Keratinocyte (primary cell): ENCODE data around the gene FARP1. TPM values are rescaled to one million over a fixed set of nuclear protein-coding genes. Genes with fewer than 3 reads are reported as not detected.

Experiments
- DNase-seq: peaks from one replicate; pipeline ENCODE4 v3.0.0-alpha.2; 2011; ENCODE audit warnings: low read depth, missing footprints, low spot score
- FAIRE-seq: peaks from 2 replicates; lab custom pipeline; 2011; peaks lifted over from hg19 to GRCh38; lab: Jason Lieb, UNC
- H2AFZ ChIP-seq: 2 replicates; pipeline ENCODE4 v1.6.0; 2012; ENCODE audit warnings: low read length, control low read depth, inconsistent platforms; ENCODE audit not compliant: control insufficient read depth
- H3K27ac ChIP-seq: 2 replicates; pipeline ENCODE4 v1.5.1; 2011; ENCODE audit warnings: low read length; ENCODE audit not compliant: control insufficient read depth, insufficient read depth
- H3K27me3 ChIP-seq: 3 replicates; pipeline ENCODE4 v1.6.0; 2011; ENCODE audit warnings: low read length; ENCODE audit not compliant: control insufficient read depth, insufficient read depth; ENCODE audit errors: extremely low read depth
- H3K36me3 ChIP-seq, 2 experiments: 2 replicates in 1 of 2; 3 replicates in 1 of 2; pipeline ENCODE4 v1.5.1; 2011; ENCODE audit warnings: low read length in 2 of 2, mild to moderate bottlenecking in 1 of 2; ENCODE audit not compliant: control insufficient read depth in 2 of 2, insufficient read depth in 2 of 2; ENCODE audit errors: extremely low read depth in 1 of 2
- H3K4me1 ChIP-seq: 3 replicates; pipeline ENCODE4 v1.5.1; 2011; ENCODE audit warnings: low read length; ENCODE audit not compliant: control insufficient read depth, insufficient read depth; ENCODE audit errors: extremely low read depth
- H3K4me2 ChIP-seq: 3 replicates; pipeline ENCODE4 v1.6.0; 2011; ENCODE audit warnings: low read depth, low read length; ENCODE audit not compliant: control insufficient read depth, insufficient read depth; ENCODE audit errors: extremely low read depth
- H3K4me3 ChIP-seq, 3 experiments: fragments of 200-600 bp in 1 of 3; sonication (generic) in 1 of 3; 2 replicates in 2 of 3; 3 replicates in 1 of 3; pipeline ENCODE4 v1.5.1; 2011 to 2016; ENCODE audit warnings: low read length in 3 of 3, mild to moderate bottlenecking in 3 of 3, control low read depth in 2 of 3, inconsistent platforms in 1 of 3, low read depth in 1 of 3, mixed read lengths in 1 of 3, mixed run types in 1 of 3, moderate library complexity in 1 of 3; ENCODE audit not compliant: control insufficient read depth in 2 of 3, insufficient read depth in 2 of 3; ENCODE audit errors: extremely low read depth in 1 of 3
- H3K79me2 ChIP-seq: 2 replicates; pipeline ENCODE4 v1.6.0; 2012; ENCODE audit warnings: low read length; ENCODE audit not compliant: control insufficient read depth, insufficient read depth
- H3K9ac ChIP-seq: 3 replicates; pipeline ENCODE4 v1.6.0; 2011; ENCODE audit warnings: low read length; ENCODE audit not compliant: control insufficient read depth, insufficient read depth; ENCODE audit errors: extremely low read depth
- H3K9me1 ChIP-seq: 3 replicates; pipeline ENCODE4 v1.6.0; 2011; ENCODE audit warnings: low read length; ENCODE audit not compliant: control insufficient read depth, insufficient read depth; ENCODE audit errors: extremely low read depth
- H3K9me3 ChIP-seq: 2 replicates; pipeline ENCODE4 v1.5.1; 2012; ENCODE audit warnings: low read depth, low read length; ENCODE audit not compliant: control insufficient read depth
- H4K20me1 ChIP-seq: 3 replicates; pipeline ENCODE4 v1.6.0; 2011; ENCODE audit warnings: low read length; ENCODE audit not compliant: control insufficient read depth, insufficient read depth; ENCODE audit errors: extremely low read depth
- CTCF ChIP-seq, 3 experiments: IDR thresholded peaks in 1 of 3; conservative IDR thresholded peaks in 1 of 3; optimal IDR thresholded peaks in 1 of 3; 2 replicates in 2 of 3; 3 replicates in 1 of 3; pipeline versions ENCODE3 to v1.5.1; 2011; ENCODE audit warnings: low read length in 3 of 3, mild to moderate bottlenecking in 3 of 3, moderate library complexity in 2 of 3, control low read depth in 1 of 3, inconsistent platforms in 1 of 3; ENCODE audit not compliant: insufficient read depth in 2 of 3; ENCODE audit errors: extremely low read depth in 1 of 3
- EZH2 ChIP-seq: IDR thresholded peaks from one replicate; pipeline ENCODE4 v1.6.1; 2012; ENCODE audit warnings: inconsistent platforms, mild to moderate bottlenecking, low read length, moderate library complexity
- dilution Hi-C: fragments of 300-500 bp; cut with MboI; formaldehyde crosslinking; loops from one replicate; pipeline ENCODE4 v1.7.0; 2020; ENCODE audit warnings: low sequenced_read_pairs; ENCODE audit not compliant: extremely low pct_ligation_motif_present
- polyA plus RNA-seq, 5 experiments: library from polyadenylated mRNA; depleted of rRNA in 3 of 5; stranded (reverse) in 3 of 5; stranded (forward) in 1 of 5; unstranded in 1 of 5; fragments of >200 nt; gene quantifications; 1 replicate in 1 of 5; 2 replicates in 3 of 5; 3 replicates in 1 of 5; pipeline versions ENCODE4 v1.2.1 to v1.2.3, GENCODE V29; 2011 to 2012; ENCODE audit warnings: missing spikeins in 2 of 5, low read depth in 1 of 5, low replicate concordance in 1 of 5

Gene FARP1
- polyA plus RNA-seq, 1 donor (not counting 4 experiments of a cell fraction or from before 2014, with no cell fraction given), result 10.3 TPM

DNA sequence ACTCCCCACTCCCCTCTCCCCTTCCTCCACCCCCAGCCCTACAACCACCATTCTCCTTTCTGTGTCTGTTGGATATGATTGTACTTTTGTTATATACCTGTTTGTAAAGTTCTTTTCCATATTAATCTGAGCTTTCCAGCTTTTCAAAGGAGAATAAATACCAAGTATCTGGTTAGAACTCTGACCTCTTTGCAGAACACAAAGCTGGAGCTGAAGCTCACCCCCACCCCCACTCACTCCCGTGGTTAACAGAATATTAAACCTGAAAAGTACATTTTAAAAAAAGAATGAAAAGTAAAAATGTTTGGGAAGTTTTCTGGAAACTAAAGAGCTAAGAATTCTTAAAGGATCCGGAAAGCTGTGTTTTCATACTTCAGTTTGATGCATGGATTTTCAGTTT lies 189.3 kb downstream of the FARP1 start:
- TF ChIP-seq CTCF (optimal IDR thresholded peaks at IDR 0.05 in 1 of 3, IDR thresholded peaks at IDR 0.05 in 1 of 3, conservative IDR thresholded peaks at IDR 0.05 in 1 of 3; ENCODE audit: extremely low read depth in 1 of 3, insufficient read depth in 2 of 3, low read length in 3 of 3) (no peak), EZH2 (no peak)
- Histone ChIP-seq H3K9me3 (no peaks in the 10 kb centered on the region), H3K4me1 (no peaks in the 10 kb centered on the region), H3K9ac (no peak overlapping the region), H3K79me2 (no peaks in the 10 kb centered on the region), H3K9me1 (no peaks in the 10 kb centered on the region), H3K4me2 (no peak overlapping the region), H4K20me1 (no peaks in the 10 kb centered on the region), H3K27me3 (no peaks in the 10 kb centered on the region), H3K36me3 (no peaks in the 10 kb centered on the region), H3K4me3 (no peak overlapping the region), H3K27ac (no peak overlapping the region), H2AFZ (no peak overlapping the region)
- dilution Hi-C loops, result no loop called here
- no peak for FAIRE-seq
- no peak for DNase-seq

GRCh38 chr13:98332691-98333090 lies 189.8 kb downstream of the FARP1 start:
- H3K27me3 ChIP-seq, result no peaks in the 10 kb centered on the region
- dilution Hi-C loops, result no loop called here
- H2AFZ ChIP-seq, result no peak overlapping the region
- H3K9me3 ChIP-seq, result no peaks in the 10 kb centered on the region
- H3K9me1 ChIP-seq, result no peaks in the 10 kb centered on the region
- H3K4me1 ChIP-seq, result no peaks in the 10 kb centered on the region
- no peaks in the 10 kb centered on the region for H3K36me3 ChIP-seq
- no peak overlapping the region for H3K4me2 ChIP-seq
- TF ChIP-seq CTCF (optimal IDR thresholded peaks at IDR 0.05 in 1 of 3, IDR thresholded peaks at IDR 0.05 in 1 of 3, conservative IDR thresholded peaks at IDR 0.05 in 1 of 3; ENCODE audit: extremely low read depth in 1 of 3, insufficient read depth in 2 of 3, low read length in 3 of 3) (no peak), EZH2 (no peak)
- H3K4me3 ChIP-seq, result no peak overlapping the region
- H3K27ac ChIP-seq, result no peak overlapping the region
- H3K79me2 ChIP-seq, result no peaks in the 10 kb centered on the region
- DNase-seq, result no peak
- FAIRE-seq, result no peak
- H4K20me1 ChIP-seq, result no peaks in the 10 kb centered on the region
- no peak overlapping the region for H3K9ac ChIP-seq
